PC-9 (cell line): ENCODE data around the gene SSR1. TPM values are rescaled to one million over a fixed set of nuclear protein-coding genes. Genes with fewer than 3 reads are reported as not detected.

Experiments
- BruUV-seq: library from RNA; stranded (reverse); fragments of 400-500 nt; replicated peaks from 2 replicates; lab custom pipeline; 2021; lab: Mats Ljungman, UMichigan
- CTCF ChIA-PET: fragments of 300-600 bp; sonication (Branson Sonifier 250); formaldehyde crosslinking; loops from one replicate; lab custom pipeline; 2022; ENCODE audit warnings: antibody characterized with exemption; lab: Charles Lee
- POLR2A ChIA-PET: fragments of 300-600 bp; sonication (Branson Sonifier 250); formaldehyde crosslinking; loops from one replicate; lab custom pipeline; 2022; ENCODE audit warnings: antibody characterized with exemption; ENCODE audit not compliant: unreplicated experiment; lab: Charles Lee
- DNase-seq, 2 experiments: peaks; one replicate each; pipeline versions ENCODE4 v3.0.0 to v3.0.0-alpha.2; 2015 to 2022; ENCODE audit warnings: mixed read lengths in 1 of 2
- H2AFZ ChIP-seq: fragments of 200-600 bp; sonication (generic); 2 replicates; pipeline ENCODE4 v1.8.1; 2017; ENCODE audit warnings: antibody characterized with exemption
- H3F3A ChIP-seq: fragments of 200-600 bp; sonication (generic); 2 replicates; pipeline ENCODE4 v1.8.1; 2017; ENCODE audit warnings: antibody characterized with exemption, mild to moderate bottlenecking, low read depth; ENCODE audit not compliant: insufficient read depth
- H3K27ac ChIP-seq: fragments of 200-600 bp; sonication (generic); 2 replicates; pipeline ENCODE4 v1.6.1; 2016; ENCODE audit warnings: mixed run types
- H3K27me3 ChIP-seq: fragments of 200-600 bp; sonication (generic); 2 replicates; pipeline ENCODE4 v1.6.1; 2016; ENCODE audit warnings: low read depth, mixed run types; ENCODE audit not compliant: insufficient read depth
- H3K36me3 ChIP-seq: fragments of 200-600 bp; sonication (generic); 2 replicates; pipeline ENCODE4 v1.6.1; 2016; ENCODE audit warnings: low read depth, mixed run types
- H3K4me1 ChIP-seq: fragments of 200-600 bp; sonication (generic); replicated peaks from 2 replicates; pipeline ENCODE4 v1.6.1; 2016; ENCODE audit warnings: mixed run types; ENCODE audit not compliant: insufficient read depth
- H3K4me2 ChIP-seq: fragments of 200-600 bp; sonication (generic); 2 replicates; pipeline ENCODE4 v1.6.1; 2017; ENCODE audit warnings: mixed run types
- H3K4me3 ChIP-seq: fragments of 200-600 bp; sonication (generic); 2 replicates; pipeline ENCODE4 v1.6.1; 2016; ENCODE audit warnings: mixed run types
- H3K79me2 ChIP-seq: fragments of 200-600 bp; sonication (generic); 2 replicates; pipeline ENCODE4 v1.6.1; 2017; ENCODE audit warnings: low read depth, mixed run types
- H3K9me2 ChIP-seq: fragments of 200-600 bp; sonication (generic); 2 replicates; pipeline ENCODE4 v1.8.1; 2017; ENCODE audit warnings: mild to moderate bottlenecking; ENCODE audit not compliant: insufficient read depth
- H3K9me3 ChIP-seq: fragments of 200-600 bp; sonication (generic); 2 replicates; pipeline ENCODE4 v1.8.1; 2016; ENCODE audit warnings: low read depth; ENCODE audit not compliant: insufficient read depth
- H4K20me1 ChIP-seq: fragments of 200-600 bp; sonication (generic); 2 replicates; pipeline ENCODE4 v1.8.1; 2017; ENCODE audit not compliant: insufficient read depth
- CTCF ChIP-seq: fragments of 200-600 bp; sonication (generic); conservative IDR thresholded peaks from 2 replicates; pipeline ENCODE4 v1.6.1; 2017; ENCODE audit warnings: mixed run types, antibody characterized with exemption, mild to moderate bottlenecking, moderate library complexity
- EZH2 ChIP-seq: fragments of 200-600 bp; sonication (generic); IDR thresholded peaks from 2 replicates; pipeline ENCODE4 v1.8.0; 2017; ENCODE audit warnings: antibody characterized with exemption, low read depth
- intact Hi-C: fragments of 100-400 bp; cut with micrococcal nuclease; formaldehyde crosslinking; loops from one replicate; pipeline ENCODE4 v1.10.0; 2022; ENCODE audit not compliant: unreplicated experiment
- total RNA-seq: library from RNA; stranded (reverse); gene quantifications from 2 replicates; pipeline ENCODE4 v1.2.3, GENCODE V29; 2021

Gene SSR1
- total RNA-seq, 1 experiment from 2014 or later, result 118 TPM

- H3K4me3 ChIP-seq, result peak overlapping the region; percentile 62; the same call in 1 of the 2 replicates
- intact Hi-C loops, result loop anchor here (10.0 kb wide), 1 partner anchor 804 kb away; the partner anchor contains the start of gene BLOC1S5
- no peaks in the 10 kb centered on the region for H3K9me2 ChIP-seq
- no peaks in the 10 kb centered on the region for H3F3A ChIP-seq
- DNase-seq, result peak; percentile 74 to 92
- no TSS peak for BruUV-seq
- CTCF ChIA-PET, result interaction anchor here (1.0 kb wide), 1 partner anchor 18 kb away, joined by 9 read pairs; no protein-coding TSS in a partner anchor
- no peaks in the 10 kb centered on the region for H3K36me3 ChIP-seq
- H3K4me1 ChIP-seq, result peaks cover 7% of the 10 kb centered on the region
- peak overlapping the region; percentile 85 for H3K4me2 ChIP-seq
- H3K27me3 ChIP-seq, result no peaks in the 10 kb centered on the region
- H3K27ac ChIP-seq, result no peak overlapping the region; the same call in 1 of the 2 replicates
- H3K9me3 ChIP-seq, result no peaks in the 10 kb centered on the region
- no peaks in the 10 kb centered on the region for H4K20me1 ChIP-seq
- H3K79me2 ChIP-seq, result no peaks in the 10 kb centered on the region
- TF ChIP-seq CTCF (no peak), EZH2 (no peak)
- H2AFZ ChIP-seq, result peak overlapping the region; percentile 93
- POLR2A ChIA-PET, result interaction anchor here (0.7 kb wide), 1 partner anchor 1160 kb away, joined by 3 read pairs; no protein-coding TSS in a partner anchor
These were observed 51.8 kb downstream of the SSR1 start for GRCh38 chr6:7261032-7261841.

- Histone ChIP-seq H3K79me2 (no peaks in the 10 kb centered on the region), H3K9me3 (no peaks in the 10 kb centered on the region), H3K4me2 (peak overlapping the region; percentile 85), H3F3A (no peaks in the 10 kb centered on the region), H2AFZ (peak overlapping the region; percentile 93), H3K9me2 (no peaks in the 10 kb centered on the region), H3K27me3 (no peaks in the 10 kb centered on the region), H3K4me3 (peak overlapping the region; percentile 62; the same call in 1 of the 2 replicates), H3K4me1 (peaks cover 7% of the 10 kb centered on the region), H3K27ac (no peak overlapping the region; the same call in 1 of the 2 replicates), H4K20me1 (no peaks in the 10 kb centered on the region), H3K36me3 (no peaks in the 10 kb centered on the region)
- CTCF ChIA-PET, result interaction anchor here (1.0 kb wide), 1 partner anchor 17 kb away, joined by 9 read pairs; no protein-coding TSS in a partner anchor
- intact Hi-C loops, result loop anchor here (10.0 kb wide), 1 partner anchor 804 kb away; the partner anchor contains the start of gene BLOC1S5
- BruUV-seq, result no TSS peak
- TF ChIP-seq CTCF (no peak), EZH2 (no peak)
- DNase-seq, result no peak
- POLR2A ChIA-PET, result no interaction called here
These were observed 52.5 kb downstream of the SSR1 start for GRCh38 chr6:7260291-7261031.

- POLR2A ChIA-PET, result no interaction called here
- Histone ChIP-seq H3K79me2 (no peaks in the 10 kb centered on the region), H3K27ac (no peak overlapping the region), H3K9me3 (no peaks in the 10 kb centered on the region), H3K36me3 (no peaks in the 10 kb centered on the region), H3F3A (no peaks in the 10 kb centered on the region), H3K27me3 (no peaks in the 10 kb centered on the region), H3K4me2 (no peak overlapping the region), H3K4me3 (no peak overlapping the region), H2AFZ (no peak overlapping the region), H3K9me2 (no peaks in the 10 kb centered on the region), H4K20me1 (no peaks in the 10 kb centered on the region), H3K4me1 (peaks cover 7% of the 10 kb centered on the region)
- no peak for TF ChIP-seq EZH2
- TF ChIP-seq CTCF, result no peak
- CTCF ChIA-PET, result interaction anchor here (0.5 kb wide), 1 partner anchor 559 kb away, joined by 3 read pairs; no protein-coding TSS in a partner anchor
- no TSS peak for BruUV-seq
- intact Hi-C loops, result no loop called here
- no peak for DNase-seq
These were observed 54.7 kb downstream of the SSR1 start for GRCh38 chr6:7258231-7258763.
